B cell (primary cell): ENCODE measurements around the gene DKK3. TPM values are rescaled to one million over a fixed set of nuclear protein-coding genes. Genes with fewer than 3 reads are reported as not detected.

Source experiments
- ATAC-seq: fragments of 200-7000 bp; cut with Tn5 transposase; one replicate; pipeline ENCODE4 v1.10.0; 2021; ENCODE audit warnings: low read depth, mild to moderate bottlenecking, moderate number of reproducible peaks, moderate library complexity
- CTCF ChIA-PET: fragments of 350-600 bp; sonication (Branson Sonifier 250); formaldehyde crosslinking; loops from one replicate; lab custom pipeline; 2021; ENCODE audit warnings: antibody characterized with exemption, inconsistent platforms; lab: Charles Lee
- POLR2A ChIA-PET: fragments of 350-600 bp; sonication (Branson Sonifier 250); formaldehyde crosslinking; loops from one replicate; lab custom pipeline; 2021; ENCODE audit warnings: antibody characterized with exemption; lab: Charles Lee
- DNase-seq: peaks from one replicate; pipeline ENCODE4 v3.0.0; 2013
- H2AFZ ChIP-seq: 2 replicates; pipeline ENCODE4 v1.6.1; 2012; ENCODE audit warnings: mild to moderate bottlenecking, low read depth, low read length; ENCODE audit not compliant: insufficient read depth, poor library complexity, severe bottlenecking
- H3K27ac ChIP-seq, 2 donors: 1 replicate in 1 of 2; 2 replicates in 1 of 2; pipeline ENCODE4 v1.5.1; 2012 to 2013; ENCODE audit warnings: low read length in 2 of 2, mild to moderate bottlenecking in 2 of 2, moderate library complexity in 1 of 2
- H3K27me3 ChIP-seq, 4 experiments: fragments of 200-600 bp in 1 of 4; sonication (generic) in 1 of 4; replicated peaks in 1 of 4; 1 replicate in 2 of 4; 2 replicates in 2 of 4; pipeline versions ENCODE4 v1.6.1 to v1.7.0; 2013 to 2016; ENCODE audit warnings: low read length in 3 of 4, mild to moderate bottlenecking in 2 of 4, mixed read lengths in 1 of 4, moderate library complexity in 1 of 4; ENCODE audit not compliant: insufficient read depth in 4 of 4, control insufficient read depth in 3 of 4; ENCODE audit errors: control extremely low read depth in 1 of 4
- H3K36me3 ChIP-seq, 2 experiments: replicated peaks in 1 of 2; 1 replicate in 1 of 2; 2 replicates in 1 of 2; pipeline versions ENCODE4 v1.6.1 to v1.7.1; 2013; ENCODE audit warnings: low read length in 1 of 2; ENCODE audit not compliant: insufficient read depth in 2 of 2, control insufficient read depth in 1 of 2; ENCODE audit errors: control extremely low read depth in 1 of 2, extremely low read depth in 1 of 2
- H3K4me1 ChIP-seq, 2 donors: fragments of 200-600 bp in 1 of 2; sonication (generic) in 1 of 2; 1 replicate in 1 of 2; 2 replicates in 1 of 2; pipeline versions ENCODE4 v1.5.1 to v1.6.1; 2013 to 2017; ENCODE audit warnings: low read length in 2 of 2; ENCODE audit not compliant: control insufficient read depth in 2 of 2, insufficient read depth in 2 of 2
- H3K4me2 ChIP-seq: replicated peaks from 2 replicates; pipeline ENCODE3; 2012; ENCODE audit warnings: mild to moderate bottlenecking, low read depth, low read length; ENCODE audit not compliant: poor library complexity, severe bottlenecking
- H3K4me3 ChIP-seq, 5 experiments: fragments of 200-600 bp in 1 of 5; sonication (generic) in 1 of 5; 1 replicate in 3 of 5; 2 replicates in 2 of 5; pipeline versions ENCODE4 v1.5.1 to v1.7.0; 2011 to 2016; ENCODE audit warnings: low read length in 4 of 5, mild to moderate bottlenecking in 4 of 5, low read depth in 2 of 5, control low read depth in 1 of 5, moderate library complexity in 1 of 5; ENCODE audit not compliant: insufficient read depth in 1 of 5; ENCODE audit errors: control extremely low read depth in 1 of 5, extremely low read depth in 1 of 5
- H3K79me2 ChIP-seq: fragments of 200-600 bp; sonication (generic); one replicate; pipeline ENCODE4 v1.6.0; 2016; ENCODE audit warnings: low read length; ENCODE audit not compliant: control insufficient read depth, insufficient read depth
- H3K9ac ChIP-seq: fragments of 200-600 bp; sonication (generic); 2 replicates; pipeline ENCODE4 v1.6.1; 2017; ENCODE audit warnings: mild to moderate bottlenecking, low read length, moderate library complexity
- H3K9me3 ChIP-seq, 3 donors: one replicate each; pipeline versions ENCODE4 v1.6.1 to v1.7.1; 2013; ENCODE audit warnings: low read length in 2 of 3; ENCODE audit not compliant: control insufficient read depth in 2 of 3, insufficient read depth in 1 of 3; ENCODE audit errors: control extremely low read depth in 1 of 3
- H4K20me1 ChIP-seq: 2 replicates; pipeline ENCODE4 v1.6.0; 2012; ENCODE audit warnings: mild to moderate bottlenecking, low read length; ENCODE audit not compliant: insufficient read depth, control insufficient read depth, poor library complexity, severe bottlenecking
- H3K27ac Mint-ChIP-seq: one replicate; pipeline ENCODE4 v1.8.0; 2021; ENCODE audit warnings: mixed read lengths
- H3K27me3 Mint-ChIP-seq: one replicate; pipeline ENCODE4 v1.8.0; 2021; ENCODE audit warnings: mixed read lengths
- H3K4me1 Mint-ChIP-seq: one replicate; pipeline ENCODE4 v1.8.0; 2021; ENCODE audit warnings: mixed read lengths
- H3K4me3 Mint-ChIP-seq: one replicate; pipeline ENCODE4 v1.8.0; 2021; ENCODE audit warnings: mixed read lengths
- H3K9me3 Mint-ChIP-seq: one replicate; pipeline ENCODE4 v1.8.0; 2022; ENCODE audit warnings: mixed read lengths; ENCODE audit not compliant: insufficient read depth
- EZH2 ChIP-seq: IDR thresholded peaks from 2 replicates; pipeline ENCODE4 v1.6.1; 2012; ENCODE audit warnings: borderline replicate concordance, low read depth, mild to moderate bottlenecking, moderate library complexity, low read length; ENCODE audit not compliant: insufficient read depth, poor library complexity, severe bottlenecking
- WGBS: methylation state at CpG from one replicate; pipeline ENCODE4 v1.1.5; 2013; ENCODE audit warnings: missing lambda C conversion rate; ENCODE audit not compliant: insufficient coverage; 5-methylcytosine and 5-hydroxymethylcytosine counted together
- intact Hi-C: fragments of 100-400 bp; cut with micrococcal nuclease; formaldehyde crosslinking; loops from one replicate; pipeline ENCODE4 v1.10.0; 2022
- polyA plus RNA-seq: library from polyadenylated mRNA; depleted of rRNA; stranded (reverse); fragments of >200 nt; gene quantifications from 2 replicates; pipeline ENCODE4 v1.2.3, GENCODE V29; 2012
- total RNA-seq, 2 donors: library from RNA; stranded (reverse); fragments of 120-200 nt in 1 of 2; gene quantifications; 1 replicate in 1 of 2; 2 replicates in 1 of 2; pipeline versions ENCODE4 v1.2.3 to v1.2.4, GENCODE V29; 2013 to 2022
- TF ChIP-seq, protein P1 (sequence below): fragments of 200-600 bp; IDR thresholded peaks from one replicate; pipeline ENCODE4 v1.8.0; 2022; ENCODE audit warnings: antibody characterized with exemption, mild to moderate bottlenecking

DKK3 gene
- total and polyA plus RNA-seq, 2 donors (not counting 1 experiment from before 2014, with no cell fraction given): 0.33 TPM; not detected in 1

DNA sequence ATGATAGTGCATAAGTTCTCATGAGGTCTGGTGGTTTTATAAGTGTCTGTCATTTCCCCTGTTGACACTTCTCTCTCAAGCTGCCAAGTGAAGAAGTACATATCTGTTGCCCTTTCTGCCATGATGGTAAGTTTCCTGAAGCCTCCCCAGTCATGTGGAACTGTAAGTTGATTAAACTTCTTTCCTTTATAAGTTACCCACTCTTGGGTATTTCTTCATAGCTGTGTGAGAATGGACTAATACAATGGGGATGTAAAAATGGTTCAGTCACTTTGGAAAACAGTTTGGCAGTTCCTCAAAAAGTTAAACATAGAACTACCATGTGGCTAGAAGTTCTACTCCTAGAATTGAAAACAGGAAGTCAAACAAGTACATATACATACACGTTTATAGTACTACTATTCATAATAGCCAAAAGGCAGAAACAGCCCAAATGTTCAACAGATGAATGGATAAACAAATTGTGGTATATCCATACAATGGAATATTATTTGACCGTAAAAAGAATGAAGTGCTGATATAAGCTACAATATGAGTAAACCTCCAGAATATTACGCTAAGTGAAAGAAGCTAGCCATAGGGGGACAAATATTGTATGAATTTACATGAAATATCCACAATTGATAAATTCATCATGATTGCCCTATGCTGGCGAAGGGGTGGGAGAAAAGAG lies 16.0 kb upstream of the DKK3 start:
- no peak overlapping the region for H2AFZ ChIP-seq
- no peak overlapping the region for H3K27ac Mint-ChIP-seq
- no peak overlapping the region for H3K9ac ChIP-seq
- DNase-seq: no peak
- peaks cover 30% of the 10 kb centered on the region for H3K27me3 Mint-ChIP-seq
- peaks cover 2% of the 10 kb centered on the region for H3K9me3 Mint-ChIP-seq
- no peak overlapping the region for H3K27ac ChIP-seq
- TF ChIP-seq, protein P1, sequence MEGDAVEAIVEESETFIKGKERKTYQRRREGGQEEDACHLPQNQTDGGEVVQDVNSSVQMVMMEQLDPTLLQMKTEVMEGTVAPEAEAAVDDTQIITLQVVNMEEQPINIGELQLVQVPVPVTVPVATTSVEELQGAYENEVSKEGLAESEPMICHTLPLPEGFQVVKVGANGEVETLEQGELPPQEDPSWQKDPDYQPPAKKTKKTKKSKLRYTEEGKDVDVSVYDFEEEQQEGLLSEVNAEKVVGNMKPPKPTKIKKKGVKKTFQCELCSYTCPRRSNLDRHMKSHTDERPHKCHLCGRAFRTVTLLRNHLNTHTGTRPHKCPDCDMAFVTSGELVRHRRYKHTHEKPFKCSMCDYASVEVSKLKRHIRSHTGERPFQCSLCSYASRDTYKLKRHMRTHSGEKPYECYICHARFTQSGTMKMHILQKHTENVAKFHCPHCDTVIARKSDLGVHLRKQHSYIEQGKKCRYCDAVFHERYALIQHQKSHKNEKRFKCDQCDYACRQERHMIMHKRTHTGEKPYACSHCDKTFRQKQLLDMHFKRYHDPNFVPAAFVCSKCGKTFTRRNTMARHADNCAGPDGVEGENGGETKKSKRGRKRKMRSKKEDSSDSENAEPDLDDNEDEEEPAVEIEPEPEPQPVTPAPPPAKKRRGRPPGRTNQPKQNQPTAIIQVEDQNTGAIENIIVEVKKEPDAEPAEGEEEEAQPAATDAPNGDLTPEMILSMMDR: no peak
- no peak for TF ChIP-seq EZH2
- no peak overlapping the region for H3K4me2 ChIP-seq
- no peaks in the 10 kb centered on the region for H3K36me3 ChIP-seq
- H3K4me1 Mint-ChIP-seq: no peaks in the 10 kb centered on the region
- WGBS: no CpG with 5 or more reads among the region's 4 CpGs
- H3K4me1 ChIP-seq: no peaks in the 10 kb centered on the region
- no peak overlapping the region for H3K4me3 ChIP-seq
- no peak overlapping the region for H3K4me3 Mint-ChIP-seq
- intact Hi-C loops: no loop called here
- no peaks in the 10 kb centered on the region for H4K20me1 ChIP-seq
- H3K79me2 ChIP-seq: no peaks in the 10 kb centered on the region
- no peak for ATAC-seq
- peaks cover 0 to 5% (median 1%) of the 10 kb centered on the region in 4 experiments for H3K27me3 ChIP-seq
- ChIA-PET POLR2A (no interaction called here), CTCF (interaction anchor here (0.6 kb wide), 1 partner anchor 222 kb away, joined by 3 read pairs; no protein-coding TSS in a partner anchor)
- H3K9me3 ChIP-seq: peaks cover 0 to 7% (median 6%) of the 10 kb centered on the region in 3 donors

- ATAC-seq (no peak), DNase-seq (no peak)
- Histone ChIP-seq H4K20me1 (no peaks in the 10 kb centered on the region), H3K9me3 (peaks cover 0 to 7% (median 6%) of the 10 kb centered on the region in 3 donors), H3K27me3 (peaks cover 0 to 5% (median 1%) of the 10 kb centered on the region in 4 experiments), H3K4me1 (no peaks in the 10 kb centered on the region), H3K4me2 (no peak overlapping the region), H3K4me3 (no peak overlapping the region), H3K36me3 (no peaks in the 10 kb centered on the region), H3K79me2 (no peaks in the 10 kb centered on the region), H3K27ac (no peak overlapping the region), H2AFZ (no peak overlapping the region), H3K9ac (no peak overlapping the region)
- peaks cover 2% of the 10 kb centered on the region for H3K9me3 Mint-ChIP-seq
- H3K4me3 Mint-ChIP-seq: no peak overlapping the region
- WGBS: no CpG with 5 or more reads among the region's 1 CpG
- CTCF ChIA-PET: no interaction called here
- POLR2A ChIA-PET: no interaction called here
- intact Hi-C loops: no loop called here
- TF ChIP-seq, protein P1: no peak
- H3K4me1 Mint-ChIP-seq: no peaks in the 10 kb centered on the region
- H3K27ac Mint-ChIP-seq: no peak overlapping the region
- peaks cover 28% of the 10 kb centered on the region for H3K27me3 Mint-ChIP-seq
Observed at GRCh38 chr11:12023015-12023414, 14.6 kb upstream of the DKK3 start.
